UCSD-AML1 (cell line): Measurements from ENCODE around the gene PPP2R2B.

Experiments used
- DNase-seq: peaks from one replicate; lab custom pipeline; 2025; ENCODE audit not compliant: unreplicated experiment; lab: John Stamatoyannopoulos, UW

The PPP2R2B gene

GRCh38 chr5:146888351-146888978 is 9.9 kb upstream of the PPP2R2B start:
- no peak for DNase-seq

- no peak for DNase-seq
Measured at GRCh38 chr5:146884066-146884626, 5.6 kb upstream of the PPP2R2B start.

- no peak for DNase-seq
Measured at GRCh38 chr5:146883511-146883910, 5.0 kb upstream of the PPP2R2B start.

GRCh38 chr5:146880966-146881365 is 2.4 kb upstream of the PPP2R2B start:
- DNase-seq, result peak; percentile 27

- DNase-seq, result peak; percentile 20
Measured at GRCh38 chr5:146877783-146878475, 628 bp downstream of the PPP2R2B start.

- DNase-seq, result no peak
Measured at GRCh38 chr5:146877178-146877681, 1.3 kb downstream of the PPP2R2B start.

GRCh38 chr5:146873186-146873917 is 5.2 kb downstream of the PPP2R2B start:
- no peak for DNase-seq

- no peak for DNase-seq
Measured at GRCh38 chr5:146872188-146872587, 6.4 kb downstream of the PPP2R2B start.

- DNase-seq, result no peak
Measured at GRCh38 chr5:146867996-146868708, 10.4 kb downstream of the PPP2R2B start.

- no peak for DNase-seq
Measured at GRCh38 chr5:146866263-146866662, 12.3 kb downstream of the PPP2R2B start.

GRCh38 chr5:146862641-146863040 is 15.9 kb downstream of the PPP2R2B start:
- no peak for DNase-seq

- no peak for DNase-seq
Measured at GRCh38 chr5:146860213-146860893, 18.2 kb downstream of the PPP2R2B start.

- no peak for DNase-seq
Measured at GRCh38 chr5:146852089-146852488, 26.5 kb downstream of the PPP2R2B start.

- no peak for DNase-seq
Measured at GRCh38 chr5:146851133-146851532, 27.4 kb downstream of the PPP2R2B start.

- DNase-seq, result no peak
Measured at GRCh38 chr5:146849694-146850303, 28.8 kb downstream of the PPP2R2B start.

- no peak for DNase-seq
Measured at GRCh38 chr5:146848133-146848532, 30.4 kb downstream of the PPP2R2B start.

- no peak for DNase-seq
Measured at GRCh38 chr5:146840016-146840415, 38.5 kb downstream of the PPP2R2B start.

GRCh38 chr5:146836226-146836842 is 42.2 kb downstream of the PPP2R2B start:
- DNase-seq, result no peak

- DNase-seq, result no peak
Measured at GRCh38 chr5:146832985-146833732, 45.4 kb downstream of the PPP2R2B start.
